Ovary (tissue), 3 donors: ENCODE results near the gene SYS1.

Experiments
- CTCF ChIP-seq, 3 donors: fragments of 450-650 bp in 2 of 3; fragments of 200-600 bp in 1 of 3; IDR thresholded peaks; one replicate each; pipeline versions ENCODE4 v1.5.1 to v1.8.0; 2016 to 2022; ENCODE audit warnings: antibody characterized with exemption in 3 of 3, mild to moderate bottlenecking in 1 of 3
- EP300 ChIP-seq: sonication (generic); formaldehyde crosslinking; IDR thresholded peaks from one replicate; pipeline ENCODE4 v1.6.1; 2017; ENCODE audit warnings: antibody characterized with exemption
- POLR2A ChIP-seq: fragments of 450-650 bp; IDR thresholded peaks from one replicate; pipeline ENCODE4 v1.6.1; 2017; ENCODE audit warnings: antibody characterized with exemption, mild to moderate bottlenecking, moderate library complexity
- donor health status: DM: no; HTN: no; CAD: no.

GRCh38 chr20:45365444-45365970 is 2.6 kb downstream of the SYS1 start:
- no peak for TF ChIP-seq POLR2A
- no peak for TF ChIP-seq CTCF (IDR thresholded peaks at IDR 0.05)
- no peak for TF ChIP-seq EP300
